ENCODE data around the gene MTOR.
"Not testable (repeated sequence)": the region's sequence is repeated elsewhere in the genome, so short reads cannot be mapped to it uniquely, and the experiment has no call there.

Gene MTOR

DNA sequence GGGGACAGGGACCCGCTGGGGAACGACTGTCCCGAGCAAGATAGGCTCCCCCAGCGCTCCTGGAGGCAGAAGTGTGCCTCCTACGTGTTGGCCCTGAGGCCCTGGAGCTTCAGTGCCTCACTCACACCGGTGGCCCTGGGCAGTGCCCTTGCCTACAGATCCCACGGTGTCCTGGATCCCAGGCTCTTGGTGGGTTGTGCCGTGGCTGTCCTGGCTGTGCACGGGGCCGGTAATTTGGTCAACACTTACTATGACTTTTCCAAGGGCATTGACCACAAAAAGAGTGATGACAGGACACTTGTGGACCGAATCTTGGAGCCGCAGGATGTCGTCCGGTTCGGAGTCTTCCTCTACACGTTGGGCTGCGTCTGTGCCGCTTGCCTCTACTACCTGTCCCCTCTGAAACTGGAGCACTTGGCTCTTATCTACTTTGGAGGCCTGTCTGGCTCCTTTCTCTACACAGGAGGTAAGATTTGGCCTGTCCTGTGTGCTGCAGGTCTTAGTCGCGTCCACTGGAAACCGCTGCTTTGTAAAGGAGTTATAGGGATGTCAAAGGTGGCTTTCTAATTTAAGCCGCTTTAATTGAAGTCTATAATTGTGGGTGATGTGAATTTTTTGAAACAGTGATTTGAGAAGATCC, 11.4 kb upstream of the MTOR start:
- H3K9me3 ChIP-seq (ENCODE audit: control insufficient read depth, low read length) = no peaks in the 10 kb centered on the region
- H3K4me1 ChIP-seq = no peaks in the 10 kb centered on the region
- no peaks in the 10 kb centered on the region for H3K27me3 ChIP-seq (ENCODE audit: control insufficient read depth, insufficient read depth, low read length)
- peak overlapping the region; percentile 73 for H3K4me2 ChIP-seq (ENCODE audit: low read length)
- H3K4me3 ChIP-seq (ENCODE audit: low read depth, low read length) = peak overlapping the region; percentile 89
- peak overlapping the region; percentile 67 for H3K9ac ChIP-seq
- TF ChIP-seq, protein P1, sequence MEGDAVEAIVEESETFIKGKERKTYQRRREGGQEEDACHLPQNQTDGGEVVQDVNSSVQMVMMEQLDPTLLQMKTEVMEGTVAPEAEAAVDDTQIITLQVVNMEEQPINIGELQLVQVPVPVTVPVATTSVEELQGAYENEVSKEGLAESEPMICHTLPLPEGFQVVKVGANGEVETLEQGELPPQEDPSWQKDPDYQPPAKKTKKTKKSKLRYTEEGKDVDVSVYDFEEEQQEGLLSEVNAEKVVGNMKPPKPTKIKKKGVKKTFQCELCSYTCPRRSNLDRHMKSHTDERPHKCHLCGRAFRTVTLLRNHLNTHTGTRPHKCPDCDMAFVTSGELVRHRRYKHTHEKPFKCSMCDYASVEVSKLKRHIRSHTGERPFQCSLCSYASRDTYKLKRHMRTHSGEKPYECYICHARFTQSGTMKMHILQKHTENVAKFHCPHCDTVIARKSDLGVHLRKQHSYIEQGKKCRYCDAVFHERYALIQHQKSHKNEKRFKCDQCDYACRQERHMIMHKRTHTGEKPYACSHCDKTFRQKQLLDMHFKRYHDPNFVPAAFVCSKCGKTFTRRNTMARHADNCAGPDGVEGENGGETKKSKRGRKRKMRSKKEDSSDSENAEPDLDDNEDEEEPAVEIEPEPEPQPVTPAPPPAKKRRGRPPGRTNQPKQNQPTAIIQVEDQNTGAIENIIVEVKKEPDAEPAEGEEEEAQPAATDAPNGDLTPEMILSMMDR (IDR thresholded peaks at IDR 0.05) = no peak
- H3K36me3 ChIP-seq (ENCODE audit: control insufficient read depth, insufficient read depth, low read length) = no peaks in the 10 kb centered on the region
- H3K27ac ChIP-seq = peak overlapping the region; percentile 86
- H3K79me2 ChIP-seq = peaks cover 4% of the 10 kb centered on the region
- peak overlapping the region; percentile 93 for H2AFZ ChIP-seq

DNA sequence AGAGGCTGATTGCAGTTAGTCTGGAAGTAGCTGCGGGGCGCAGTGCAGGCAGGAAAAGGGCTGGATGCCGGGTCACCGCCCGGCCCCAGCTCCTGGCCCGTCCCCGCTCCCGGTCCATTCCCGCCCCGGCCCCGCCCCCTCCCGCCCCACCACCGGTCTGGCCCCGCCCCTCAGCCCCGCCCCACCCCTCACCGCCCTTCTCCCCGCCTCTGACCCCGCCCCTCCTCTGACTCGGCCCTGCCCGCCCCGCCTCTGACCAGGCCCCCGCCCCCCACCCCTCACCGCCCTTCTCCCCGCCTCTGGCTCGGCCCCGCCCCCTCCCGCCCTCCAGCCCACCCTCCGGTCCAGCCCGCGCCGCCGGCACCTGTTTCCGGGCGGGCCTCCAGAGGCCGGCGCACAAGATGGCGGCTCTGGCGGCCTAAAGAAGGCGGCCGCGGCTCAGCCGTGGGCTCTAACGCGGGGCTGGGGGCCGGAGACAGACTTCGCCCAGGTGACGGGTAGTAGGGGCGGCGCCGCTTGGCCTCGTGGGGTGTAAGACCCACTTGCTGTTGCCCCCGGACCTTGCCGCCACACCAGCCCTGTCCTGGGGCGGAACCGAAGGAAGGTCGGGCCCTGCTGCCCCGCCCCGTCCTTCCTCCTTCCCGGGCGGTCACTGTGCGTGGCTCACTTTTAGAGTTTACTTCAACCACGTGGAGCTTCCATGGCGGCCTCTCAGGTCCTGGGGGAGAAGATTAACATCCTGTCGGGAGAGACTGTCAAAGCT, 10.7 kb upstream of the MTOR start, which contains the start of gene UBIAD1:
Gene UBIAD1, plus strand, starts transcription at position 367 of the 763 bp plus-strand sequence. Its CDS starts 334 bp downstream, at position 701.
- peak within 1 kb of the TSS; percentile 73 for H3K4me2 ChIP-seq (ENCODE audit: low read length)
- no peaks in the 10 kb centered on the region for H3K9me3 ChIP-seq (ENCODE audit: control insufficient read depth, low read length)
- H2AFZ ChIP-seq = peak within 1 kb of the TSS; percentile 93
- no peaks in the 10 kb centered on the region for H3K27me3 ChIP-seq (ENCODE audit: control insufficient read depth, insufficient read depth, low read length)
- peaks cover 4% of the 10 kb centered on the region for H3K79me2 ChIP-seq
- no peaks in the 10 kb centered on the region for H3K36me3 ChIP-seq (ENCODE audit: control insufficient read depth, insufficient read depth, low read length)
- peak within 1 kb of the TSS; percentile 89 for H3K4me3 ChIP-seq (ENCODE audit: low read depth, low read length)
- peak within 1 kb of the TSS; percentile 67 for H3K9ac ChIP-seq
- TF ChIP-seq, protein P1 (IDR thresholded peaks at IDR 0.05) = no peak
- H3K4me1 ChIP-seq = no peaks in the 10 kb centered on the region
- H3K27ac ChIP-seq = peak within 1 kb of the TSS; percentile 86

DNA sequence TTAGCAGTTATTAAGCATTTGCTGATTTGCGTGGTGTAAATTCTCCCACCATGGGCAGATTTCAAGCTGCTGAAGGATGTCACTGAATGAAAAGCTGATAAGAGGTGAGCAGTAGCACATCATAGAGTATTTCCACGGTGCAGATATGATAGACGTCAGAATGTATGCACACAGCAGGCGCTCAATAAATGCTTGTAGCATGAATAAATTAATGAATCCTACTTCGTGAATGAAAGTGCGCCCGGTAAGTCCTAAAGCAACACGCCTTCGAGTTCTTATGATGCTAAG, 10.1 kb upstream of the MTOR start:
- TF ChIP-seq, protein P1 (IDR thresholded peaks at IDR 0.05) = no peak
- Histone ChIP-seq H3K4me3 (ENCODE audit: low read depth, low read length) (no peak overlapping the region), H3K27me3 (ENCODE audit: control insufficient read depth, insufficient read depth, low read length) (no peaks in the 10 kb centered on the region), H3K9me3 (ENCODE audit: control insufficient read depth, low read length) (no peaks in the 10 kb centered on the region), H2AFZ (peak overlapping the region; percentile 29), H3K27ac (peak overlapping the region; percentile 29), H3K79me2 (peaks cover 4% of the 10 kb centered on the region), H3K4me1 (no peaks in the 10 kb centered on the region), H3K4me2 (ENCODE audit: low read length) (peak overlapping the region; percentile 9), H3K36me3 (ENCODE audit: control insufficient read depth, insufficient read depth, low read length) (no peaks in the 10 kb centered on the region), H3K9ac (no peak overlapping the region)

DNA sequence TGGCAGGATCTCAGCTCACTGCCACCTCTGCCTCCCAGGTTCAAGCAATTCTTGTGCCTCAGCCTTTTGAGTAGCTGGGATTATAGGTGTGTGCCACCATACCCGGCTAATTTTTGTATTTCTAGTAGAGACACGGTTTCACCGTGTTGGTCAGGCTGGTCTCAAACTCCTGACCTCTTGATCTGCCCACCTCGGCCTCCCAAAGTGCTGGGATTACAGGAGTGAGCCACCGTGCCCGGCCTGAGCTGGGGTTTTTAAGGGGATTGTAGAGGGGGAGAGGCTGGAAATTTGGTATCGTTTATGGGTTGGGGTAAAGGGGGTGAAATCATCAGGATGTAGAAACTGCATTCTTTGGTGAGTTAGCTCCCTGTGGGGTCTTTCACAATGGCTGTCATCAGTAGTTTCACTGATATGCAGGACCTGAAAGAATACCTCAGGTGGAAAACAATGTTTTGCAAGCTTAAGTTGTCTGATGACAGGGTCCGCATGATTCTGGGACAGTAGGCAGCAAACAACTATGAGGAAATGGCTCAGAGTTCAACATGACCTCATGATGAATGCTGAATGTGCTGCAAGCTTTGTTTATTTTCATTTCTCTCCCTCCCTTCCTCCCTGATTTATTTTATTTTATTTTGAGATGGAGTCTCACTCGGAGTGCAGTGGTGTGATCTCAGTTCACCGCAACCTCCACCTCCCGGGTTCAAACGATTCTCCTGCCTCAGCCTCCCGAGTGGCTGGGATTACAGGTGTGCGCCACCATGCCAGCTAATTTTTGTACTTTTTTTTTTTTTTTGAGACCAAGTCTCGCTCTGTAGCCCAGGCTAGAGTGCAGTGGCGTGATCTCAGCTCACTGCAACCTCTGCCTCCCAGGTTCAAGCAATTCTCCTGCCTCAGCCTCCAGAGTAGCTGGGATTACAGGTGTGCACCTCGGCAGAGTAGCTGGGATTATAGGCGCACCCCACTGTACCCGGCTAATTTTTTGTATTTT, 5.3 kb upstream of the MTOR start:
- H3K27me3 ChIP-seq (ENCODE audit: control insufficient read depth, insufficient read depth, low read length); H3K4me3 ChIP-seq (ENCODE audit: low read depth, low read length); H3K4me2 ChIP-seq (ENCODE audit: low read length); H3K27ac ChIP-seq; H3K9me3 ChIP-seq (ENCODE audit: control insufficient read depth, low read length); H3K4me1 ChIP-seq; H2AFZ ChIP-seq; H3K36me3 ChIP-seq (ENCODE audit: control insufficient read depth, insufficient read depth, low read length); H3K9ac ChIP-seq; H3K79me2 ChIP-seq: not testable (repeated sequence)

All from parathyroid adenoma (tissue), 2 donors.